ENCODE measurements around the gene RNASE4. TPM values are rescaled to one million over a fixed set of nuclear protein-coding genes. Genes with fewer than 3 reads are reported as not detected.

RNASE4 gene
- total and polyA plus RNA-seq, 2 experiments from 2014 or later: 0.29 to 2.0 TPM

DNA sequence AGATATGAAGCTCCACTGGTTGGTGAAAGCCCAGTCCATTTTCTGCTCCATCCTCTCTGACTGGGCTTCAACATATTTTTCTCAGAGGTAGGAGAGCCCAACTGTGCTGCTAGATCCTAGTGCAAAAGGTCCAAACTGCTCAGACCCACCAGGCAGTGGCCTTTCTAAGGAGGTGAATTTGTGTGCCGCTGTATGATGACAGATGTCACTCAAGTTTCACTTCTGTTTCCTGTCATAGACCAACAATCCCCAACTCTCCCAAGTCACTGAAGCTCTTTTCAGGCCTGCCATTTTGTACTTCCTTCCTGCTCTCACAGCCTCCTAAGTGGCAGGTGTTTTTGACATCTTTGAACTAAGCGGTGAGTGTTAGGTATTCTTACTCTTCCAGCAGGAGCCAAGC, 16.4 kb upstream of the RNASE4 start (continued):
- no peak for TF ChIP-seq CREB1 (CRISPR knock-in tag; IDR thresholded peaks at IDR 0.05; ENCODE audit: low read depth)
- no peak for TF ChIP-seq ZNF331 (CRISPR knock-in tag; IDR thresholded peaks at IDR 0.05; ENCODE audit: low read depth)
- TF ChIP-seq STAT1 (IDR thresholded peaks at IDR 0.05; ENCODE audit: unreplicated experiment): no peak
- TF ChIP-seq NANOG (IDR thresholded peaks at IDR 0.05; ENCODE audit: borderline replicate concordance): no peak
- TF ChIP-seq POLR2AphosphoS5 (IDR thresholded peaks at IDR 0.05; ENCODE audit: low read depth): no peak
- no peak for TF ChIP-seq JUNB (IDR thresholded peaks at IDR 0.05; ENCODE audit: unreplicated experiment)

DNA sequence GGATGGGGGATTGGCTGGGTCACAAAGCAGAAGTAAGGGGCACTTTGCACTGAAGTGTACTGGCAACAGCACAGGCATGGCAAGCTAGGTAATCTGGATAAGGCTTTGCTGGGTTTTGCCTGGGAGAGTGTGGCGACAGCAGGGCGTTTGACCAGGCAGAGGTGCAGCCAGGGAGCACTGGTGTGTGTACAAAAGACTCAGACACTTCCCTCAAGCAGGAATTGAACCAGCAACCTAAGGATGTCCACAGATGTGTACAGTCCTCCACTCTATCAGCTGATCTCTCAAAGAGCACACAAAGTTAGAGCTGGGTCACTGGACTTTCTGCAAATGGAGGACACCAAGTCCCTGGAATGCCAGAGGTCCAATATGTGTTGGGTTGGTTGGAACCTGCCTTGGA, 15.4 kb upstream of the RNASE4 start:
- H3K36me3 Mint-ChIP-seq (ENCODE audit: low read depth): no peaks in the 10 kb centered on the region
- H3K27ac Mint-ChIP-seq: no peak overlapping the region
- H3K27me3 Mint-ChIP-seq (ENCODE audit: insufficient read depth, low read depth, poor library complexity): peaks cover 18% of the 10 kb centered on the region
- Histone ChIP-seq H3K79me2 (replicated peaks; ENCODE audit: insufficient read depth) (no peaks in the 10 kb centered on the region), H3K27me3 (ENCODE audit: insufficient read depth) (peaks cover 10% of the 10 kb centered on the region; the same call in 1 of the 2 replicates), H3F3A (replicated peaks; ENCODE audit: low read depth) (0 out of 2 replicates have a peak, but pooled peaks cover 4% of the 10 kb centered on the region), H2AFZ (no peak overlapping the region), H3K4me2 (no peak overlapping the region), H4K20me1 (replicated peaks; ENCODE audit: insufficient read depth) (no peaks in the 10 kb centered on the region), H3K4me3 (no peak overlapping the region), H3K9me2 (ENCODE audit: insufficient read depth) (peaks cover 7% of the 10 kb centered on the region; the same call in 1 of the 2 replicates), H3K27ac (ENCODE audit: low read depth) (no peak overlapping the region), H3K4me1 (ENCODE audit: insufficient read depth) (no peaks in the 10 kb centered on the region), H3K36me3 (ENCODE audit: insufficient read depth) (no peaks in the 10 kb centered on the region)
- no peak for TF ChIP-seq CREB1 (CRISPR knock-in tag; IDR thresholded peaks at IDR 0.05; ENCODE audit: low read depth)
- TF ChIP-seq ZNF331 (CRISPR knock-in tag; IDR thresholded peaks at IDR 0.05; ENCODE audit: low read depth): no peak
- TF ChIP-seq, protein P1, sequence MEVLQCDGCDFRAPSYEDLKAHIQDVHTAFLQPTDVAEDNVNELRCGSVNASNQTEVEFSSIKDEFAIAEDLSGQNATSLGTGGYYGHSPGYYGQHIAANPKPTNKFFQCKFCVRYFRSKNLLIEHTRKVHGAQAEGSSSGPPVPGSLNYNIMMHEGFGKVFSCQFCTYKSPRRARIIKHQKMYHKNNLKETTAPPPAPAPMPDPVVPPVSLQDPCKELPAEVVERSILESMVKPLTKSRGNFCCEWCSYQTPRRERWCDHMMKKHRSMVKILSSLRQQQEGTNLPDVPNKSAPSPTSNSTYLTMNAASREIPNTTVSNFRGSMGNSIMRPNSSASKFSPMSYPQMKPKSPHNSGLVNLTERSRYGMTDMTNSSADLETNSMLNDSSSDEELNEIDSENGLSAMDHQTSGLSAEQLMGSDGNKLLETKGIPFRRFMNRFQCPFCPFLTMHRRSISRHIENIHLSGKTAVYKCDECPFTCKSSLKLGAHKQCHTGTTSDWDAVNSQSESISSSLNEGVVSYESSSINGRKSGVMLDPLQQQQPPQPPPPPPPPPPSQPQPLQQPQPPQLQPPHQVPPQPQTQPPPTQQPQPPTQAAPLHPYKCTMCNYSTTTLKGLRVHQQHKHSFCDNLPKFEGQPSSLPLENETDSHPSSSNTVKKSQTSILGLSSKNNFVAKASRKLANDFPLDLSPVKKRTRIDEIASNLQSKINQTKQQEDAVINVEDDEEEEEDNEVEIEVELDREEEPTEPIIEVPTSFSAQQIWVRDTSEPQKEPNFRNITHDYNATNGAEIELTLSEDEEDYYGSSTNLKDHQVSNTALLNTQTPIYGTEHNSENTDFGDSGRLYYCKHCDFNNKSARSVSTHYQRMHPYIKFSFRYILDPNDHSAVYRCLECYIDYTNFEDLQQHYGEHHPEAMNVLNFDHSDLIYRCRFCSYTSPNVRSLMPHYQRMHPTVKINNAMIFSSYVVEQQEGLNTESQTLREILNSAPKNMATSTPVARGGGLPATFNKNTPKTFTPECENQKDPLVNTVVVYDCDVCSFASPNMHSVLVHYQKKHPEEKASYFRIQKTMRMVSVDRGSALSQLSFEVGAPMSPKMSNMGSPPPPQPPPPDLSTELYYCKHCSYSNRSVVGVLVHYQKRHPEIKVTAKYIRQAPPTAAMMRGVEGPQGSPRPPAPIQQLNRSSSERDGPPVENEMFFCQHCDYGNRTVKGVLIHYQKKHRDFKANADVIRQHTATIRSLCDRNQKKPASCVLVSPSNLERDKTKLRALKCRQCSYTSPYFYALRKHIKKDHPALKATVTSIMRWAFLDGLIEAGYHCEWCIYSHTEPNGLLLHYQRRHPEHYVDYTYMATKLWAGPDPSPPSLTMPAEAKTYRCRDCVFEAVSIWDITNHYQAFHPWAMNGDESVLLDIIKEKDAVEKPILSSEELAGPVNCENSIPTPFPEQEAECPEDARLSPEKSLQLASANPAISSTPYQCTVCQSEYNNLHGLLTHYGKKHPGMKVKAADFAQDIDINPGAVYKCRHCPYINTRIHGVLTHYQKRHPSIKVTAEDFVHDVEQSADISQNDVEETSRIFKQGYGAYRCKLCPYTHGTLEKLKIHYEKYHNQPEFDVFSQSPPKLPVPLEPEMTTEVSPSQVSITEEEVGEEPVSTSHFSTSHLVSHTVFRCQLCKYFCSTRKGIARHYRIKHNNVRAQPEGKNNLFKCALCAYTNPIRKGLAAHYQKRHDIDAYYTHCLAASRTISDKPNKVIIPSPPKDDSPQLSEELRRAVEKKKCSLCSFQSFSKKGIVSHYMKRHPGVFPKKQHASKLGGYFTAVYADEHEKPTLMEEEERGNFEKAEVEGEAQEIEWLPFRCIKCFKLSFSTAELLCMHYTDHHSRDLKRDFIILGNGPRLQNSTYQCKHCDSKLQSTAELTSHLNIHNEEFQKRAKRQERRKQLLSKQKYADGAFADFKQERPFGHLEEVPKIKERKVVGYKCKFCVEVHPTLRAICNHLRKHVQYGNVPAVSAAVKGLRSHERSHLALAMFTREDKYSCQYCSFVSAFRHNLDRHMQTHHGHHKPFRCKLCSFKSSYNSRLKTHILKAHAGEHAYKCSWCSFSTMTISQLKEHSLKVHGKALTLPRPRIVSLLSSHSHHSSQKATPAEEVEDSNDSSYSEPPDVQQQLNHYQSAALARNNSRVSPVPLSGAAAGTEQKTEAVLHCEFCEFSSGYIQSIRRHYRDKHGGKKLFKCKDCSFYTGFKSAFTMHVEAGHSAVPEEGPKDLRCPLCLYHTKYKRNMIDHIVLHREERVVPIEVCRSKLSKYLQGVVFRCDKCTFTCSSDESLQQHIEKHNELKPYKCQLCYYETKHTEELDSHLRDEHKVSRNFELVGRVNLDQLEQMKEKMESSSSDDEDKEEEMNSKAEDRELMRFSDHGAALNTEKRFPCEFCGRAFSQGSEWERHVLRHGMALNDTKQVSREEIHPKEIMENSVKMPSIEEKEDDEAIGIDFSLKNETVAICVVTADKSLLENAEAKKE (CRISPR knock-in tag; IDR thresholded peaks at IDR 0.05): no peak
- no peak for TF ChIP-seq EZH2phosphoT487 (IDR thresholded peaks at IDR 0.05; ENCODE audit: unreplicated experiment)
- TF ChIP-seq JUNB (IDR thresholded peaks at IDR 0.05; ENCODE audit: unreplicated experiment): no peak
- H3K9me3 Mint-ChIP-seq: peaks cover 9% of the 10 kb centered on the region; the same call in 2 of the 3 replicates
- H3K4me3 Mint-ChIP-seq: no peak overlapping the region
- ATAC-seq (no peak), DNase-seq (ENCODE audit: low spot score) (no peak)
- H3K4me1 Mint-ChIP-seq: peaks cover 5% of the 10 kb centered on the region; the same call in 1 of the 3 replicates
